ENCODE data around the gene INTS14. TPM values are rescaled to one million over a fixed set of nuclear protein-coding genes. Genes with fewer than 3 reads are reported as not detected.

INTS14 gene
- total and polyA plus RNA-seq, 2 of the 8 experiments (the other 6 are each of a cell fraction or from before 2014, with no cell fraction given), result 33.1 to 33.7 TPM

DNA sequence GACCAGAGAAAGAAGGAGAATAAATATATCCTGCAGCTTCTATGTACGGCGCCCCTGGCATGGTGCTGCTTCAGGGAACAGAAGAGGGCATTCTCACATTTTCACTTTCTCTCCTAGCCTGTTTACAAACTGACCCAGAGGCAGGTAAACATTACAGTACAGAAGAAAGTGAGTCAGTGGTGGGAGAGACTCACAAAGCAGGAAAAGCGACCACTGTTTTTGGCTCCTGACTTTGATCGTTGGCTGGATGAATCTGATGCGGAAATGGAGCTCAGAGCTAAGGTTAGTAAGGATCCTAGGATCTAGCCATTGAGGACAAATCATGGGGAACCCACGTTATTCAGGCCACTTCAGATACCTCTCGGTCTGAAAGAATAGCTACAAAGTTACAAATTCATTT lies 54.3 kb downstream of the INTS14 start:
- H3K79me1 ChIP-seq (ENCODE audit: low read depth, low read length), result peaks cover 7% of the 10 kb centered on the region
- H3K23ac ChIP-seq (ENCODE audit: insufficient read length), result no peak overlapping the region
- no peak overlapping the region for H2BK15ac ChIP-seq (ENCODE audit: low read length)
- H2BK20ac ChIP-seq (ENCODE audit: low read length), result no peak overlapping the region
- no peak overlapping the region for H3K56ac ChIP-seq (replicated peaks; ENCODE audit: insufficient read length, low read depth, low read length)
- peaks cover 2 to 3% of the 10 kb centered on the region in 2 experiments for H4K20me1 ChIP-seq (replicated peaks in 1 of 2; ENCODE audit: control insufficient read depth in 1 of 2, insufficient read depth in 2 of 2, low read length in 2 of 2)
- H4K8ac ChIP-seq (ENCODE audit: extremely low read depth, insufficient read depth, low read length), result no peak overlapping the region
- H3K4me3 ChIP-seq (ENCODE audit: extremely low read depth in 1 of 4, insufficient read depth in 2 of 4, low read depth in 3 of 4, low read length in 4 of 4), result no peak overlapping the region
- H3K27me3 ChIP-seq (replicated peaks in 1 of 4; ENCODE audit: control insufficient read depth in 3 of 4, extremely low read depth in 1 of 4, insufficient read depth in 3 of 4, low read length in 3 of 4), result no peaks in the 10 kb centered on the region
- H3K27ac ChIP-seq (ENCODE audit: low read depth, low read length), result no peak overlapping the region
- no peak overlapping the region for H2AFZ ChIP-seq (ENCODE audit: low read length)
- H3K9me3 ChIP-seq (ENCODE audit: insufficient read depth in 2 of 2, low read depth in 1 of 2, low read length in 1 of 2), result no peaks in the 10 kb centered on the region
- DNase-seq (ENCODE audit: low read depth in 1 of 2, low spot score in 2 of 2) (no peak), FAIRE-seq (no peak)
- no peak overlapping the region for H2BK120ac ChIP-seq (replicated peaks; ENCODE audit: low read depth, low read length)
- WGBS, 2 experiments (ENCODE audit: extremely low coverage in 1 of 2, insufficient coverage in 1 of 2, insufficient read length in 1 of 2, insufficient replicate concordance in 2 of 2, low coverage in 1 of 2, low lambda C conversion rate in 2 of 2, missing lambda C conversion rate in 1 of 2), result 93% methylated on average over 7 of the region's 7 CpGs; no CpG with 5 or more reads in 1 of the 2 experiments
- H3K79me2 ChIP-seq (ENCODE audit: control insufficient read depth in 1 of 2, insufficient read depth in 2 of 2, low read length in 2 of 2), result peaks cover 0 to 14% of the 10 kb centered on the region in 2 experiments; a peak in 2 of 4 replicates
- no peaks in the 10 kb centered on the region for H3K23me2 ChIP-seq (ENCODE audit: low read depth, low read length)
- H3K4me2 ChIP-seq (ENCODE audit: insufficient read depth in 1 of 2, low read depth in 2 of 2, low read length in 2 of 2), result no peak overlapping the region
- no peak overlapping the region for H2BK5ac ChIP-seq (ENCODE audit: low read depth, low read length)
- ChIA-PET POLR2A (ENCODE audit: partially characterized antibody) (no interaction called here), CTCF (ENCODE audit: partially characterized antibody) (interaction anchor here (1.1 to 2.0 kb wide), 3 partner anchors 32 to 155 kb away, joined by 3 to 6 read pairs (median 3); no protein-coding TSS in a partner anchor)
- peaks cover 17 to 52% (median 37%) of the 10 kb centered on the region in 4 experiments for H3K36me3 ChIP-seq (ENCODE audit: control insufficient read depth in 2 of 4, insufficient read depth in 4 of 4, low read length in 3 of 4)
- no peak overlapping the region for H3K4ac ChIP-seq (replicated peaks; ENCODE audit: insufficient read length, low read depth, low read length)
- no peak overlapping the region for H4K5ac ChIP-seq (ENCODE audit: insufficient read length, low read depth, low read length)
- H2AK5ac ChIP-seq (ENCODE audit: low read depth, low read length), result no peak overlapping the region
- H3K14ac ChIP-seq (ENCODE audit: insufficient read length), result no peak overlapping the region
- H3K18ac ChIP-seq (ENCODE audit: extremely low read depth, low read length), result no peak overlapping the region
- no peaks in the 10 kb centered on the region for H3K4me1 ChIP-seq (replicated peaks in 1 of 4; ENCODE audit: control insufficient read depth in 3 of 4, insufficient read depth in 4 of 4, low read length in 3 of 4)
- no peak overlapping the region for H2BK12ac ChIP-seq (ENCODE audit: low read depth, low read length)
- H3K9ac ChIP-seq (replicated peaks in 1 of 4; ENCODE audit: extremely low read depth in 1 of 4, low read depth in 3 of 4, low read length in 3 of 4), result no peak overlapping the region
- no peak overlapping the region for H4K91ac ChIP-seq (replicated peaks; ENCODE audit: insufficient read length, low read length)
- TF ChIP-seq KDM4A (IDR thresholded peaks at IDR 0.05; ENCODE audit: low read depth, low read length, severe bottlenecking) (no peak), RFX5 (IDR thresholded peaks at IDR 0.05; ENCODE audit: borderline replicate concordance, low read depth, low read length) (no peak)
